ENCODE data around the gene PUSL1. TPM values are rescaled to one million over a fixed set of nuclear protein-coding genes. Genes with fewer than 3 reads are reported as not detected.

Gene PUSL1
- total RNA-seq, 1 experiment from 2014 or later = 57.5 TPM

DNA sequence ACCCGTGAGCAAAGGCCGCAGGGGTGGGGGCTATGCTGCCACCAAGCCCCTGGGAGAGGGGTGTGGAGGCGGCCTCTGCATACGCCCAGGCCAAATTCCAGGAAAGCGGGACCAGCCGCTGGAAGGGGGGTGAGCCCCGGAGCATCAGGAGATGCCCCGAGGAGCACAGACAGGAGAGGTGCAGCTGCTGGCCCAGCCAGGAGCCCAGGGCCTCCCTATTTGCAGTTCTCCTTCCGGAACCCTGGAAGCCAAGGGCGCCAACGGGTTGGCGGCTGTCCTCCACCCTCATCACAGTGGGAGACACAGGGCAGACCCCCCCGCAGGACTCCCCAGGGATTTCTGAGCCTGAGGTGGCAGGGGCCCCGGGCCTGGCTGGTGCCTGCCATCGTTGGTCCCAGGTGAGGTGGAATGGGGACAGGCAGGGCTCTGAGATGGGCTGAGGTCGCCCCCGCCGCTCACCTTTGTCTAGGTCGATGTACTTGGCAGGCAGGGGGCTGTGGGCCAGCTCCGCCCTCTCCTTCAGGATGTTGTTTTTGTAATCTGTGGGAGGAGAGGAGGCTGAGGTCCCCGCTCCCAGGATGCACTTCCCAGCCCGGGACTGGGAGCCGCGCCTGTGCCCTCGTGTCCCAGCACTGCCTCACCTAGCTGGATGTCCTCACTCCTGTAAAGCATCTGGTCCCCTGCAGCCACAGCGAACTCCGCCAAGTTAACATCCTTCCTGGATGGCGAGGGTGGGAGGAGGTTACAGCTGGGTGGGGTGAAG is 45.2 kb downstream of the PUSL1 start:
- DNase-seq (ENCODE audit: low read depth) = no peak

DNA sequence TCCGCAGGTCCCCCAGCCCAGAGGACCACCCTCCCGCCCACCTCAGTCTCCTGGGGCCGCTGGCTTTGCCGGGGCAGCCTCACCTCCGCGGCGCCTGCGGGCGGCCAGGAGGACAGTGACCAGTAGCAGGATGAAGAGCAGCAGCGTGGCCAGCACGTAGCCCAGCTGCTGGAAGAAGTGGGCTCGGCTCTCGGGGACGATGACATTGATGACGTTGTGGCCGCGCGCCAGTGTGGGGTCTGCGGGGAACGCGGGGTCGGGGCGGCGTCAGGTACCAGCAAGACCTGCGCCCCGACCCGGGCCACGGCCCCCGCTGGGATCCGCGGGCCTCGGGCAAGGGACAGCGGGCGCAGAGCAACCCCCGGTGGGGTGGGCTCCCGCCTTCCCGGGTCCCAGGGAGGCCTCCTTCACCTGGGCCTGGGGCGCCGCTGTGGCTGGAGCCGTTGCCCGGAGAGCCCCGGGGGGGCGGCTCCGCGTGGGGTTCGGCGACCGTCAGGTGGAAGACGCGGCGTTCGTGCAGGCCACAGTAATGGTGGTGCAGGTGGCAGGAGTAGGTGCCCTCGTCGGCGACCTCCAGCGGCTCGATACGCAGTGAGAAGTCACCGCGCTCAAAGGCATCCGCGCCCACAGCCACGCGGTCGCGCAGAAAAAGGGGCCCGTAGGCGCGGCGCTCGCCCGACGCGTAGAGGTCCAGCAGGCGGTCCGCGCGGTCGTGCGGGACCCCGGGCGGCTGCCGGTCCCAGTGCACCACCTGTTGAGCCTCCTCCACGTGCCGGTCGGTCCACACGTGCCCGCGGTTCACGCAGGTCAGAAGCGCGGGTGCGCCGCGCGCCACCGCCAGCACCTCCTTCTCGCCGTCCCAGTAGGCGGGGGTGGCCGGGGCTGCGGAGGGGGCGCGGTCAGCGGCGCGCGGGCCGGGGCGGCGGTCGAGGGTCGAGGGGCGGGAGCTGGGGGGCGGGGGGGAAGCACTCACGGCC is 46.2 kb downstream of the PUSL1 start:
- in situ Hi-C loops (cut with HindIII; ENCODE audit: low pct_unique_long_range_greater_than_20kb, low sequenced_read_pairs) = no loop called here

More for the DNA sequence above, 45.2 kb downstream of the PUSL1 start:
- in situ Hi-C loops (cut with HindIII; ENCODE audit: low pct_unique_long_range_greater_than_20kb, low sequenced_read_pairs) = no loop called here

DNA sequence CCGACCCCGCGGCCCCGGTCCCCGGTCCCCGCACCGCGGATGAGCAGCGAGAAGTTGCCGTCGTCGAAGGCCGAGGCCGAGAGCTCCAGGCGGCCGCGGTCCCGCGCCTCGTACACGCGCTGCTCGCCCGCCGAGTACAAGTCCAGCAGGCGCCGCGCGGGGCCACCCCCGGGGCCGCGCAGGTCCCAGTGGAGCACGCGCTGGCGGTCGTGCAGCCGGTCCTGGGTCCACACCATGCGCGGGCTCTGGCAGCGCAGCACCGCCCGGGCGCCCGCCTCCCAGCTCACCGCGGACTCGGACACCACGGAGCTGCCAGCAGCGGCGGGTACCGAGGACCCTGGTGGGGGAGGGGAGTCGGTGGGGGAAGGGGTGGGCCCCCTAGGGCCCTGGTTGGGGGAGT is 47.0 kb downstream of the PUSL1 start:
- DNase-seq (ENCODE audit: low read depth) = no peak
- in situ Hi-C loops (cut with HindIII; ENCODE audit: low pct_unique_long_range_greater_than_20kb, low sequenced_read_pairs) = no loop called here

More for the DNA sequence above, 46.2 kb downstream of the PUSL1 start:
- DNase-seq (ENCODE audit: low read depth) = no peak

DNA sequence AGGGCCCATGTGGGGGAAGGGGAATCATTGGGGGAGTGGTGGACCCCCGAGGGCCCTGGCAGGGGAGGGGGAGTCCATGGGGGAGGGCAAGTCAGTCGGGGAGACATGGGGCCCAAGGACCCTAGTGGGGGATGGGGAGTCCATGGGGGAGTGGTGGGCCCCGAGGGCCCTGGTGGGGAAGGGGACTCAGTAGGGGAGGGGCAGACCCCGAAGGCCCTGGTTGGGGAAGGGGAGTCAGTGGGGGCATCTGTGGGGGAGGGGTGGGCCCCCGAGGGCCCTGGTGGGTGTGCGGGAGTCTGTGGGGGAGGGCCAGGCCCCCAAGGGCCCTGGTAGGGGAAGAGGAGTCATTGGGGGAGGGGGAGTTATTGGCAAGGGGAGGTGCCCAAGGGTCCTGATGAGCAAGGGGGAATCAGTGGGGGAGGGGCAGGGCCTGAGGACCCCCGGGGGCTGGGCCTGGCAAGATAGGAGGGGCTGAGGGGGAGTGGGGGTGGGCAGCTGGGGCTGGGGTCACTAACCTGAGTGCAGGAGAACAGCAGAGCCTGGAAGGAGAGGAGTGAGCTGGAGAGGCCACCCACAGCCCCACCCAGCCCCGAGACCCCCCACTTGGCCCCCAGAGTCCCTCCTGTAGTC is 47.9 kb downstream of the PUSL1 start:
- in situ Hi-C loops (cut with HindIII; ENCODE audit: low pct_unique_long_range_greater_than_20kb, low sequenced_read_pairs) = no loop called here
- no peak for DNase-seq (ENCODE audit: low read depth)

DNA sequence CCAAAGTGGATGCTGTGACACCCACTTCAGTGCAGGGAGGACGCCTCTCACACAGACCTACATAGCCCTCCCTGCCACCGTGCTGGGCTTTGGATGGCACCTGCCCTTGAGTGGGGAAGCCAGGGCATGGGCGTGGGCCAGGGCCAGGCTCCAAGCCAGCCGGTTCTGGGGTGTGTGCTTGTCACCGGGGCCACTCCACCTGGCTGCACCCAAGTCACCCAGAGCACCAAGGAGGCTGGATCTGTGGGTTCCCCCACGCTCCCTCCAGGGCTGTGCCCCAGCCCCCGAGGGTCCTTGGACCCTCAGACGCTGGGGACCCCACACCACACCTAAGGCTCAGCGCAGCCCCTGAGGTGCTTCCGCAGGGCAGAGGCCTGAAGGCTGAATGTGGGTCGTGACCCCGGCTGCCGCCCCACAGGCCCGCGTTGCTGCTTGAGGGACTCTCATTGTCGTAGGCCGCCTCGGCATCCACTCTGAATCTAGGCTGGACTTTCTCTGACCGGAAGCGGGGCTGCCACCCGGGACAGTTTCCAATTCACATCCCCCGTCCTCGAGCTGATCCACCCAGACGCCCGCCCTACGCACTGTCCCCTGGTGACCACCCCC is 48.5 kb downstream of the PUSL1 start:
- DNase-seq (ENCODE audit: low read depth) = no peak
- in situ Hi-C loops (cut with HindIII; ENCODE audit: low pct_unique_long_range_greater_than_20kb, low sequenced_read_pairs) = no loop called here

DNA sequence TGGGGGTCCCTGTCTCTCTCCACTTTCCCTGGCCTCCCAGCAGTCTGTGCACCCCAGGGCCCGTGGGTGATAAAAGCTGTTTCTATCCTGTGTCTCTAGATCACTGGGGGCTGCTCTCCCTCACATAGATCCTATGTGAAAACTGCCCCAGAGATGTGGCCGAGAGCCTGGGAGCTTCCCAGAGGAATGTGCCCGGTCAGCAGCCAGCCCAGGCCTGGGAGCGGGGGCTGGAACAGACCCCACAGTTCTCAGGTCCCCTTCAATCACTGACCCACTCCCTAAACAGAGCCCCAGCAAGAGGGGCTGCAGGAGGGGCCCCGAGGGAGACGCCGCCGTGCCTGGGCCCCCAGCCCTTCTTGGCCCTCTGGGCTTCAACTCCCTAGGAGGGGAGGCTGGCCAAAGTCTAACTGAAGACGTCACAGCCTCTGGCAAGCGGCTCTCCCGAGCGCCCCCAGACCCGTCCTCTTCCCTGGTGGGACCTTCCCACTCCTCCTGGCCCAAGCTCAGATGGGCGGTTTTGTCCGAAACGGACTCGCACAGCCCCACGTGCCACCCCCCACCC is 49.6 kb downstream of the PUSL1 start:
- in situ Hi-C loops (cut with HindIII; ENCODE audit: low pct_unique_long_range_greater_than_20kb, low sequenced_read_pairs) = no loop called here
- no peak for DNase-seq (ENCODE audit: low read depth)

DNA sequence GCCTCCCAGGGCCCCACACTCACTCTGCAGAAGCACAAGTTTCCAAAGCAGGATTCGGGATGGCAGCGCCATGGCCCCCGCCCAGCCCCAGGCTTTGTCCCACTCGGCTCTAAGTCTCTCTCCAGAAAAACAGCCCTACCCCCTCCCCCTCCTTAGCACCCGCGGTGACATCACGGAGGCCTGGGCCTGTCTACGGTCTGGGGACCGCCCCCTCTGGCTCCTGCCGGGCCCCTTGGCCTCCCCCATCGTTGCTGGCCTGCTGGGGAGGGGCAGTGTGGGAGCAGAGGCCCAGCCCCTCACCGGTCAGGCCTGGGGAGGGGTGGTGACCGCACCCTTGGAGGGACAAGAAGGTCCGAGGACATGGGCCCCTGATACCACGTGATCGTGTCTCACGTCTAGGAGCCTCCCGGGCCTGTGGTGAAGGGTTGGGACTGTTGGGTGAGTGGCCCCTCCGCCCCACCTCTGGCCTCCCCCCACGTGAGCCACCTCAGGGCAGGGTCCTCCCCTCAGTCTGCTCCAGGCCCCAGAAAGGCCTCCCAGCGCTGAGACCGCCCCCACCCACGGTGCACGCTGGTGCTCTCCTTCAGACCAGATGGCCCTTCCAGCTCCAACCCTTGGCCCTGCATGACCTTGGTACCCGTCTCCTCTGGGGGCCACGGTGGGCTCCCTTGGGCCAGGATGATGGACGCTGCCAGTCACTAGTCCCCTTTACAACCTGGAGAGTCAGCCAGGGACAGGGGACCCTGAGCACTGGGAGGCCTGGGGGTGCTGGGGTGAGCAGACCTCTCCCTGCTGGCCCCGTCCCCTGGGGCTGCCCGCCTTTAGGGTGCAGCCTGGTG is 50.3 kb downstream of the PUSL1 start, which contains the start of gene MXRA8:
Gene MXRA8 (minus strand): TSS at position 123 of the 839 bp plus-strand sequence. CDS start 51 bp downstream, at position 72.
- no peak for DNase-seq (ENCODE audit: low read depth)
- in situ Hi-C loops (cut with HindIII; ENCODE audit: low pct_unique_long_range_greater_than_20kb, low sequenced_read_pairs) = no loop called here

DNA sequence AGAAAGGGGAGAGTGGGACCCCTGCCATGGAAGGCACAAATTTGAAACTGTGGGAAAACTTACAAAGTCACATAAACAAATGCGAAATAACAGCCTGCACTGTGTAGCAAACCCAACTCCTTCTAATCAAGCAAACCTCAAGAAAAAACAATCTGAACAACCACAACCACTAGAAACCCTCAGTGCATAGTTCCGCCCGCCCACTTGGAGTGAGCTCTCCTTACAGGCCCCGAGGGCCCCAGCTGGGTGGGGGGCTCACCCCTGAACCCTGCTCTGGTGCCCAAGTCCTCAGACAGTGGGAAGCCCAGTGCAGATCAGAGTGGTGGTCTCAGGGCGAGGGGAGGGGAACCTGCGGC is 50.9 kb downstream of the PUSL1 start:
- no peak for DNase-seq (ENCODE audit: low read depth)
- in situ Hi-C loops (cut with HindIII; ENCODE audit: low pct_unique_long_range_greater_than_20kb, low sequenced_read_pairs) = no loop called here

DNA sequence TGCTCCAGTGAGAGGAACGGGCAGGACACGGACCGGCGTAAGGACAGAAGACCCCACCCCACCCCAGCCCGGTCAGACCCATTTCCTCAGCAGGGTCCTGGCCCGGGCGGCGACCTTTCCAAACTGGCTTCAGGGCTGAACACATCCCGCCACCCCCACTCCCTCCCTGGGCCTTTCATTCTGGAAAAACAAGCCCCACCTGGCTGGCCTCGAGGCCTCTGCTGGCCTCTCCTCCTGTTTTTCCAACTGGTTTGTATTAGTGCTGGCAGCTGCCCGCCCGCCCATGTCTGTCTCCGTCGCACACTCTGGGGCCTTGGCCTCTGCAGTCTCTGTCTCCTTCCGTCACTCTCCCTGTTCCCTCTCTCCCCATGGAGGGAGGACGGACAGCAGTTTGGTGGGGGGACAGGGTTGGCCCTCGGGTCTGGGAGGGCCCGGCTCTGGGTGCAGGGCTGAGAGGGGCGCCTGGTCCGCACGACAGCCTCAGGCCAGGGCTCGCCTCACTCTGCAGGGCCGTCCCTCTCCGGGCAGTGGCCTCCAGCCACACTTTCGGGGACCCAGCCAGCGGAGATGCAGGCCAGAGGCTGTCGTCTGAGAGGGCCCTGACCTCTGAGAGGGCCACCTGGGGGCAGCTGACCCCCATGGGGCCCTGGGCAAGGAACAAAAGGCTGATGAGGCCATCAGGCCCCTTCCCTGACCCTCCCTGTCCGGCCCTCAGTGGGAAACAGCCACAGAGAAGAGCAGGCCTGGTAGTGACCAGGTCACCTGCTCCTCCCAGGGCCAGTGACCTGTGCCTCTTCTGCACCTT is 51.5 kb downstream of the PUSL1 start:
- no peak for DNase-seq (ENCODE audit: low read depth)
- in situ Hi-C loops (cut with HindIII; ENCODE audit: low pct_unique_long_range_greater_than_20kb, low sequenced_read_pairs) = no loop called here

DNA sequence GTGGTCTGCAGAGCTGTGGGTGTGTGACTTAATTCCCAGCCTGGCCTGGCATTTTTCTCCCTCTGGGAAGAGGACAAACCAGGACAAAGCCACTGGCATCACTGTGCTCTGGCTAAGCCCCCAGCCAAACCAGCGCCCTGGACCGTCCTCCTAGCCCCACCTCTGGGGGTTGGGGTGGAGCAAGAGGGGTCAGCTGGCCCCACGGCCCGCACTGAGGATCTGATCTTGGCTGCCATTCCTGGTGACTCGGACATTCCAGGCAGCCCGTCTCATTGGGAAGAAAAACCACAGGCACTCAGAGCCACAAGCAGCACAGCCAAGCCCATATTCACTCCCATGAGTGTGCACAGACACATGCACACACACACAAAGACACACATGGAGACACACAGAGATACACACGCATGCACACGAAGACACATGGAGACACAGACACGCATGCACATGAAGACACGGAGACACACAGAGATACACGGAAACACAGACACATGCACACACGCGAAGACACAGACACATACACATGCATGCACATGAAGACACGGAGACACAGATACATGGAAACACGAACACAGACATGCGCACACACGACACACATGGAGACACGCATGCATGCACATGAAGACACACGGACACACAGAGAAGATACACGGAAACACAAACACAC is 52.2 kb downstream of the PUSL1 start:
- in situ Hi-C loops (cut with HindIII; ENCODE audit: low pct_unique_long_range_greater_than_20kb, low sequenced_read_pairs) = no loop called here

More for the DNA sequence above, 52.2 kb downstream of the PUSL1 start:
- DNase-seq (ENCODE audit: low read depth) = peak; percentile 80

Other genes with a start within 250 kb of the PUSL1 start
- gene RNF223, start 234.3 kb upstream of the PUSL1 start, total RNA-seq (2014; rRNA removed; shearing (Covaris generic); ENCODE audit: low replicate concordance) = not detected in 2 replicates
- gene C1orf159, start 192.5 kb upstream of the PUSL1 start, total RNA-seq (2014; rRNA removed; shearing (Covaris generic); ENCODE audit: low replicate concordance) = 19.1 and 26.6 TPM in 2 replicates
- gene TTLL10, start 134.7 kb upstream of the PUSL1 start, total RNA-seq (2014; rRNA removed; shearing (Covaris generic); ENCODE audit: low replicate concordance) = not detected in 2 replicates
- gene TNFRSF18, start 102.0 kb upstream of the PUSL1 start, total RNA-seq (2014; rRNA removed; shearing (Covaris generic); ENCODE audit: low replicate concordance) = not detected in 2 replicates
- gene TNFRSF4, start 94.4 kb upstream of the PUSL1 start, total RNA-seq (2014; rRNA removed; shearing (Covaris generic); ENCODE audit: low replicate concordance) = not detected in 2 replicates
- gene SDF4, start 76.6 kb upstream of the PUSL1 start, total RNA-seq (2014; rRNA removed; shearing (Covaris generic); ENCODE audit: low replicate concordance) = 111 and 124 TPM in 2 replicates
- 23.5 and 26.7 TPM in 2 replicates for gene B3GALT6, start 76.4 kb upstream of the PUSL1 start, total RNA-seq (2014; rRNA removed; shearing (Covaris generic); ENCODE audit: low replicate concordance)
- not detected in 2 replicates for gene C1QTNF12, start 61.9 kb upstream of the PUSL1 start, total RNA-seq (2014; rRNA removed; shearing (Covaris generic); ENCODE audit: low replicate concordance)
- gene UBE2J2, start 34.7 kb upstream of the PUSL1 start, total RNA-seq (2014; rRNA removed; shearing (Covaris generic); ENCODE audit: low replicate concordance) = 73.0 and 121 TPM in 2 replicates
- 1.8 and 2.8 TPM in 2 replicates for gene SCNN1D, start 28.2 kb upstream of the PUSL1 start, total RNA-seq (2014; rRNA removed; shearing (Covaris generic); ENCODE audit: low replicate concordance)
- 35.9 and 50.2 TPM in 2 replicates for gene ACAP3, start 667 bp upstream of the PUSL1 start, total RNA-seq (2014; rRNA removed; shearing (Covaris generic); ENCODE audit: low replicate concordance)
- 57.6 and 90.2 TPM in 2 replicates for gene INTS11, start 16.1 kb downstream of the PUSL1 start, total RNA-seq (2014; rRNA removed; shearing (Covaris generic); ENCODE audit: low replicate concordance)
- 25.8 and 28.5 TPM in 2 replicates for gene CPTP, start 16.2 kb downstream of the PUSL1 start, total RNA-seq (2014; rRNA removed; shearing (Covaris generic); ENCODE audit: low replicate concordance)
- not detected in 2 replicates for gene TAS1R3, start 22.7 kb downstream of the PUSL1 start, total RNA-seq (2014; rRNA removed; shearing (Covaris generic); ENCODE audit: low replicate concordance)
- 84.9 and 103 TPM in 2 replicates for gene DVL1, start 40.8 kb downstream of the PUSL1 start, total RNA-seq (2014; rRNA removed; shearing (Covaris generic); ENCODE audit: low replicate concordance)
- not detected in 2 replicates for gene MXRA8, start 50.0 kb downstream of the PUSL1 start, total RNA-seq (2014; rRNA removed; shearing (Covaris generic); ENCODE audit: low replicate concordance)
- gene AURKAIP1, start 66.6 kb downstream of the PUSL1 start, total RNA-seq (2014; rRNA removed; shearing (Covaris generic); ENCODE audit: low replicate concordance) = 130 and 178 TPM in 2 replicates
- 34.3 and 34.9 TPM in 2 replicates for gene CCNL2, start 90.7 kb downstream of the PUSL1 start, total RNA-seq (2014; rRNA removed; shearing (Covaris generic); ENCODE audit: low replicate concordance)
- 32.2 and 79.3 TPM in 2 replicates for gene MRPL20, start 98.7 kb downstream of the PUSL1 start, total RNA-seq (2014; rRNA removed; shearing (Covaris generic); ENCODE audit: low replicate concordance)
- gene ANKRD65, start 112.7 kb downstream of the PUSL1 start, total RNA-seq (2014; rRNA removed; shearing (Covaris generic); ENCODE audit: low replicate concordance) = not detected in 2 replicates
- gene VWA1, start 127.1 kb downstream of the PUSL1 start, total RNA-seq (2014; rRNA removed; shearing (Covaris generic); ENCODE audit: low replicate concordance) = 37.5 and 47.0 TPM in 2 replicates
- gene ATAD3C, start 141.1 kb downstream of the PUSL1 start, total RNA-seq (2014; rRNA removed; shearing (Covaris generic); ENCODE audit: low replicate concordance) = not detected in 2 replicates
- gene ATAD3B, start 163.2 kb downstream of the PUSL1 start, total RNA-seq (2014; rRNA removed; shearing (Covaris generic); ENCODE audit: low replicate concordance) = 22.3 and 40.7 TPM in 2 replicates
- gene ATAD3A, start 203.6 kb downstream of the PUSL1 start, total RNA-seq (2014; rRNA removed; shearing (Covaris generic); ENCODE audit: low replicate concordance) = 78.9 and 82.4 TPM in 2 replicates
- not detected in 2 replicates for gene TMEM240, start 232.0 kb downstream of the PUSL1 start, total RNA-seq (2014; rRNA removed; shearing (Covaris generic); ENCODE audit: low replicate concordance)

All from Caki2 (cell line).